ENCODE measurements around the gene CARTPT.

Gene CARTPT

DNA sequence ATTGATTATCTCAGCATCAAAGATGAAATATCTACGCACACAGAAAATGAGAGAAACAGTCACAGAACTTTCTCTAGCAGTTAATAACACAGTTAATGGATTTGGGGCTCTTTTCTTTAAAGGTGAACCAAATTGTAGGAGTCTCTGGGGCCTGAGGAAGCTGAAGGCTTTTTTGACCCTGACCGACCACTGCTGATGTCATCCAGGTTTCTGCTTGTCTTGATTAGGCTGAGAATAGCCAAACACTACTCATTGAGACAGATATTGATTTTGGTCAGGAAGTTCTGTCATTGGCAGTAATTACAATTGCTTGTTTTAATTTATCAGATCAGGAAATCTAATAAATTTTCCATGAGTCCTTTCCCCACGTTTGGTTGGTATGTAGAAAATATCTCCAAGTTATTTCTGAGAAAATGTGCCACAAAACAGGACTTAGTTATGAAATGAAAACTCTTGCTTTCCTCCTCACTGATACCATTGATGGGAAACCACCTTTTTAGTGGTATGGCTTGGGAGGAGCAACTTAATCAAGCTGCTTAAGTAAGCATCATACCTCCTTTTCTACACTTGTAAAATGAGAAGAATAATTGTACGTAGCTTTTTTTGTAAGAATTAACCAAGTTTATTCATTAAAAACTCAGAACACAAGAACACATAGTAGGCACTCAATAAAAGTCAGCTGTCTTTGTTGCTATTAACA is 19.7 kb downstream of the CARTPT start:
- no peak overlapping the region for H4K8ac ChIP-seq (ENCODE audit: low read length)
- H2AFZ ChIP-seq (ENCODE audit: low read depth, low read length) = no peak overlapping the region
- no peak overlapping the region for H2AK5ac ChIP-seq (ENCODE audit: low read length, severe bottlenecking)
- H3K4me2 ChIP-seq (ENCODE audit: low read length, poor library complexity, severe bottlenecking) = no peak overlapping the region
- no peak overlapping the region for H3K9ac ChIP-seq (ENCODE audit: low read length)
- H3K23ac ChIP-seq (ENCODE audit: low read length in 2 of 2) = no peak overlapping the region
- H3K27ac ChIP-seq (ENCODE audit: low read length, poor library complexity, severe bottlenecking) = no peak overlapping the region
- H3K4ac ChIP-seq (ENCODE audit: low read depth in 1 of 2, low read length in 2 of 2) = no peak overlapping the region
- H3K18ac ChIP-seq (ENCODE audit: low read depth in 1 of 2, low read length in 2 of 2) = no peak overlapping the region
- H2BK12ac ChIP-seq (ENCODE audit: low read length in 2 of 2) = no peak overlapping the region
- no peaks in the 10 kb centered on the region for H3K36me3 ChIP-seq (ENCODE audit: control insufficient read depth in 1 of 2, insufficient read depth in 2 of 2, low read depth in 1 of 2, low read length in 2 of 2)
- H3K27me3 ChIP-seq (ENCODE audit: control insufficient read depth in 1 of 2, insufficient read depth in 1 of 2, low read length in 2 of 2) = peaks cover 6 to 12% of the 10 kb centered on the region in 2 experiments
- H3K79me1 ChIP-seq (replicated peaks; ENCODE audit: low read length, poor library complexity, severe bottlenecking) = no peaks in the 10 kb centered on the region
- H3K4me1 ChIP-seq (ENCODE audit: control insufficient read depth, insufficient read depth, low read depth, low read length) = no peaks in the 10 kb centered on the region
- no peak overlapping the region for H2BK5ac ChIP-seq (ENCODE audit: low read depth, low read length, poor library complexity, severe bottlenecking)
- H3K4me3 ChIP-seq (ENCODE audit: insufficient read depth in 1 of 2, low read depth in 1 of 2, low read length in 2 of 2) = no peak overlapping the region
- no peak overlapping the region for H2BK120ac ChIP-seq (ENCODE audit: low read depth, low read length)
- H4K91ac ChIP-seq (ENCODE audit: low read length) = no peak overlapping the region
- no peak overlapping the region for H2BK15ac ChIP-seq (ENCODE audit: low read depth, poor library complexity, severe bottlenecking)
- H3K9me3 ChIP-seq (ENCODE audit: control insufficient read depth, low read length) = no peaks in the 10 kb centered on the region
- DNase-seq = no peak
- no peak overlapping the region for H3K14ac ChIP-seq (ENCODE audit: low read length in 2 of 2)
- 100% methylated on average over 2 of the region's 4 CpGs for WGBS

DNA sequence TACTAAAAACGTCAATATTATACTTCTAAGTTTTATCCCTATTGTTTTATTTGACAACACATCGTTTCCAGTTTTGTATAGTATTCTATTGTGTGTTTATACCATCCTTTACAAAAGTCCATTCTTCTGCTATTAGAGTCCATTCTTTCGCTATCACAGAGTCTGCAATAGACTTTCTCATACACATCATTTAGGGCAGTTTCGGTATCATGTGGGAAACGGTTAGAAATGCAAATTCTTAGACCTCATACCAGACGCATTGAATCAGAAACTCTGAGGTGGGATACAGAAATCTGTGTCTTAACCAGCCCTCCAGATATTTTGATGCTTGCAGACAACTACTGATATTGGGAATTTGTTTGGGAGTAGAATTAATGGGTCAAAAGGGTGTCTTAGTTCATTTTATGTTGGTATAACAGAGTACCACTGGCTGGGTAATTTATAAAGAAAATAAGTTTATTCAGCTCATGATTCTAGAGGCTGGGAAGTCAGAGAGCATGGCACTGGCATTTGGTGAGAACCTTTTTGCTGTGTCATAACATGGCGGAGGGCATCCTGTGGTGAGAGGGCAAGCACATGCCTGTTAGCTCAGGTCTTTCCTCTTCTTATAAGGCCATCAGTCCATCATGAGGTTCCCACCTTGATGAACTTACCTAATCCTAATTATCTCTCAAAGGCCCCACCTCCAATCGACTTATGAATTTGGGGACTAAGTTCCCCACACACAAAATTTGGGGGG is 21.1 kb downstream of the CARTPT start:
- Histone ChIP-seq H2BK120ac (ENCODE audit: low read depth, low read length) (no peak overlapping the region), H3K4me1 (ENCODE audit: control insufficient read depth, insufficient read depth, low read depth, low read length) (peaks cover 2% of the 10 kb centered on the region), H3K18ac (ENCODE audit: low read depth in 1 of 2, low read length in 2 of 2) (no peak overlapping the region)

DNA sequence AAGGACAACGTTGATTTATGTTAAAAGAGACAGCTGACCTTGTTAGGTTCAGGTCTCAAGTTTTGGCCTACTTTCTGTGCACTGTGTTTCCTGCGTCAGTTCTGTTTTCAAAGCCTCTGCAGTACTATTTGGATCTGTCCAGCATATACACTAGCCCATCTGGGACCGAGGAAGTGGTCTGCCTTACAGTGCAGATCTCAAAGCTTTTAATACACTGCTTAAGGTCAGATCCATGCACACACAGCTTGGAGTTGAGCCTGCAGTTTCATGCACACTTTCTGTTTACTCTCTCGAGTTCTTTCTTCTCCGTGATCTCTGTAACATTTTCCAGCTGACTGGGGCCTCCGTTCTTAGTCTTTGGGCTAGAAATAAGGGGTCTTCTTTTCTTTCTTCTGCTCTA is 24.1 kb downstream of the CARTPT start:
- no peak overlapping the region for H3K23ac ChIP-seq (ENCODE audit: low read length in 2 of 2)
- no peak overlapping the region for H2BK120ac ChIP-seq (ENCODE audit: low read depth, low read length)
- H3K4me3 ChIP-seq (ENCODE audit: insufficient read depth in 1 of 2, low read depth in 1 of 2, low read length in 2 of 2) = no peak overlapping the region
- no peak overlapping the region for H4K8ac ChIP-seq (ENCODE audit: low read length)
- no peaks in the 10 kb centered on the region for H3K36me3 ChIP-seq (ENCODE audit: control insufficient read depth in 1 of 2, insufficient read depth in 2 of 2, low read depth in 1 of 2, low read length in 2 of 2)
- no peaks in the 10 kb centered on the region for H3K79me1 ChIP-seq (replicated peaks; ENCODE audit: low read length, poor library complexity, severe bottlenecking)
- no peak overlapping the region for H2AFZ ChIP-seq (ENCODE audit: low read depth, low read length)
- no peak overlapping the region for H2BK5ac ChIP-seq (ENCODE audit: low read depth, low read length, poor library complexity, severe bottlenecking)
- no peak overlapping the region for H2BK12ac ChIP-seq (ENCODE audit: low read length in 2 of 2)
- no peak overlapping the region for H2BK15ac ChIP-seq (ENCODE audit: low read depth, poor library complexity, severe bottlenecking)
- H3K9me3 ChIP-seq (ENCODE audit: control insufficient read depth, low read length) = no peaks in the 10 kb centered on the region
- H3K4me1 ChIP-seq (ENCODE audit: control insufficient read depth, insufficient read depth, low read depth, low read length) = peaks cover 2% of the 10 kb centered on the region
- no peak overlapping the region for H3K18ac ChIP-seq (ENCODE audit: low read depth in 1 of 2, low read length in 2 of 2)
- no peak overlapping the region for H4K91ac ChIP-seq (ENCODE audit: low read length)
- H3K27me3 ChIP-seq (ENCODE audit: control insufficient read depth in 1 of 2, insufficient read depth in 1 of 2, low read length in 2 of 2) = peaks cover 0 to 5% of the 10 kb centered on the region in 2 experiments
- H3K9ac ChIP-seq (ENCODE audit: low read length) = no peak overlapping the region
- DNase-seq = peak; percentile 5
- no peak overlapping the region for H3K4me2 ChIP-seq (ENCODE audit: low read length, poor library complexity, severe bottlenecking)
- H3K14ac ChIP-seq (ENCODE audit: low read length in 2 of 2) = no peak overlapping the region
- H3K27ac ChIP-seq (ENCODE audit: low read length, poor library complexity, severe bottlenecking) = no peak overlapping the region
- no peak overlapping the region for H3K4ac ChIP-seq (ENCODE audit: low read depth in 1 of 2, low read length in 2 of 2)
- 76% methylated on average over 5 of the region's 6 CpGs for WGBS
- H2AK5ac ChIP-seq (ENCODE audit: low read length, severe bottlenecking) = no peak overlapping the region

More for the DNA sequence above, 21.1 kb downstream of the CARTPT start:
- Histone ChIP-seq H3K9me3 (ENCODE audit: control insufficient read depth, low read length) (no peaks in the 10 kb centered on the region), H2BK15ac (ENCODE audit: low read depth, poor library complexity, severe bottlenecking) (no peak overlapping the region), H3K9ac (ENCODE audit: low read length) (no peak overlapping the region), H4K91ac (ENCODE audit: low read length) (no peak overlapping the region), H2BK5ac (ENCODE audit: low read depth, low read length, poor library complexity, severe bottlenecking) (no peak overlapping the region), H3K4me2 (ENCODE audit: low read length, poor library complexity, severe bottlenecking) (no peak overlapping the region), H3K27me3 (ENCODE audit: control insufficient read depth in 1 of 2, insufficient read depth in 1 of 2, low read length in 2 of 2) (peaks cover 6 to 9% of the 10 kb centered on the region in 2 experiments), H3K23ac (ENCODE audit: low read length in 2 of 2) (no peak overlapping the region), H3K4me3 (ENCODE audit: insufficient read depth in 1 of 2, low read depth in 1 of 2, low read length in 2 of 2) (no peak overlapping the region), H3K14ac (ENCODE audit: low read length in 2 of 2) (no peak overlapping the region), H3K79me1 (replicated peaks; ENCODE audit: low read length, poor library complexity, severe bottlenecking) (no peaks in the 10 kb centered on the region), H2AK5ac (ENCODE audit: low read length, severe bottlenecking) (no peak overlapping the region), H3K4ac (ENCODE audit: low read depth in 1 of 2, low read length in 2 of 2) (no peak overlapping the region), H2AFZ (ENCODE audit: low read depth, low read length) (no peak overlapping the region), H2BK12ac (ENCODE audit: low read length in 2 of 2) (no peak overlapping the region), H4K8ac (ENCODE audit: low read length) (no peak overlapping the region), H3K36me3 (ENCODE audit: control insufficient read depth in 1 of 2, insufficient read depth in 2 of 2, low read depth in 1 of 2, low read length in 2 of 2) (no peaks in the 10 kb centered on the region), H3K27ac (ENCODE audit: low read length, poor library complexity, severe bottlenecking) (no peak overlapping the region)
- 98% methylated on average over 5 of the region's 8 CpGs for WGBS
- no peak for DNase-seq

DNA sequence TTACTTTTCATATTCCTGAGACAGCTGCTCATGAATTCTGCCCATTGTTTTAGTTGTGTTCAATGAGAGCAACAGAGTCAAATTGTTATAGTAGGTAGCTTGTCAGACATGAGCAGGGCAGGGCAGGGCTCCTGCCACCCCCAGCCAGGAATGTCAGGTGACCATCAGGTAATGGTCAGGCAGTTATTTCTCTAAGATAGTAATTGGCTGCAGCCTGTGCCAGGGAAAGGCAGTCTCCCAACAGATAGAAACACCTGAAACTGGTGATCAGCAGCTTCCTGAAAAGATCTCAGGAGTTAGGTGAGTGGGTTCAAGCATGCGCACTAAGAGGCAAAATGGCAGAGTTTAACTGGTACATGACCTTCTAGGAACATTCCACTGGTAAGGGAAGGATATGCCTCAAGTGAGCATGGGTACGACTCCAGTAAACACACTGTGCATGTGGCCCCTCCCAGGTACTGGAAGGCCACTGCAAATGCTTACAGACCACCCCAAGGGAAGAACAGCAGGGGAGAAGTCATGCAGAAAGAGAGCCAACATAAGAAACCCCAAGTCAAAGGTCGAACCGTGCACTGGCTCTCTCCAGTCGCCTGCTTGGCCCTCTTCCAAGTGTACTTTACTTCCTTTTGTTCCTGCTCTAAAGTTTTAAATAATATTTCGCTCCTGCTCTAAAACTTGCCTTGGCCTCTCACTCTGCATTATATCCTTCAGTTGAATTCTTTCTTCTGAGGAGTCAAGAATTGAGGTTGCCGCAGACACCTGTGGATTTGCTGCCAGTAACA is 25.1 kb downstream of the CARTPT start:
- DNase-seq = no peak
- no peak overlapping the region for H2AFZ ChIP-seq (ENCODE audit: low read depth, low read length)
- H2BK12ac ChIP-seq (ENCODE audit: low read length in 2 of 2) = no peak overlapping the region
- 84% methylated on average over 6 of the region's 7 CpGs for WGBS
- no peak overlapping the region for H2AK5ac ChIP-seq (ENCODE audit: low read length, severe bottlenecking)
- H2BK120ac ChIP-seq (ENCODE audit: low read depth, low read length) = no peak overlapping the region
- H3K27me3 ChIP-seq (ENCODE audit: control insufficient read depth in 1 of 2, insufficient read depth in 1 of 2, low read length in 2 of 2) = peaks cover 0 to 5% of the 10 kb centered on the region in 2 experiments
- H2BK15ac ChIP-seq (ENCODE audit: low read depth, poor library complexity, severe bottlenecking) = no peak overlapping the region
- no peak overlapping the region for H3K9ac ChIP-seq (ENCODE audit: low read length)
- H3K4me1 ChIP-seq (ENCODE audit: control insufficient read depth, insufficient read depth, low read depth, low read length) = peaks cover 2% of the 10 kb centered on the region
- H3K79me1 ChIP-seq (replicated peaks; ENCODE audit: low read length, poor library complexity, severe bottlenecking) = no peaks in the 10 kb centered on the region
- H3K4me3 ChIP-seq (ENCODE audit: insufficient read depth in 1 of 2, low read depth in 1 of 2, low read length in 2 of 2) = no peak overlapping the region
- H3K9me3 ChIP-seq (ENCODE audit: control insufficient read depth, low read length) = no peaks in the 10 kb centered on the region
- H3K23ac ChIP-seq (ENCODE audit: low read length in 2 of 2) = no peak overlapping the region
- no peak overlapping the region for H3K4me2 ChIP-seq (ENCODE audit: low read length, poor library complexity, severe bottlenecking)
- no peak overlapping the region for H2BK5ac ChIP-seq (ENCODE audit: low read depth, low read length, poor library complexity, severe bottlenecking)
- H3K36me3 ChIP-seq (ENCODE audit: control insufficient read depth in 1 of 2, insufficient read depth in 2 of 2, low read depth in 1 of 2, low read length in 2 of 2) = no peaks in the 10 kb centered on the region
- H4K91ac ChIP-seq (ENCODE audit: low read length) = no peak overlapping the region
- no peak overlapping the region for H3K18ac ChIP-seq (ENCODE audit: low read depth in 1 of 2, low read length in 2 of 2)
- no peak overlapping the region for H3K4ac ChIP-seq (ENCODE audit: low read depth in 1 of 2, low read length in 2 of 2)
- H3K27ac ChIP-seq (ENCODE audit: low read length, poor library complexity, severe bottlenecking) = no peak overlapping the region
- H3K14ac ChIP-seq (ENCODE audit: low read length in 2 of 2) = peak overlapping the region in 1 of 2 experiments; percentile 36
- H4K8ac ChIP-seq (ENCODE audit: low read length) = no peak overlapping the region

Measured in mesenchymal stem cell (in vitro differentiated cells and primary cell).